ENCODE measurements around the gene NEK9. TPM values are rescaled to one million over a fixed set of nuclear protein-coding genes. Genes with fewer than 3 reads are reported as not detected.

The NEK9 gene
- total RNA-seq, 1 experiment from 2014 or later: 56.5 TPM

GRCh38 chr14:75150150-75150549 is 23.3 kb upstream of the NEK9 start:
- peaks cover 13 to 23% (median 20%) of the 10 kb centered on the region in 3 experiments; a peak in 6 of 7 replicates for H3K36me3 Mint-ChIP-seq (ENCODE audit: insufficient read depth in 1 of 3, low read depth in 3 of 3)
- WGBS (ENCODE audit: extremely low coverage, insufficient read length, low lambda C conversion rate): no CpG with 5 or more reads among the region's 2 CpGs
- no peak for TF ChIP-seq CTCF (conservative IDR thresholded peaks at IDR 0.05)
- peak overlapping the region in 1 of 3 experiments; percentile 25; a peak in 1 of 7 replicates for H3K27ac Mint-ChIP-seq
- H2BK12ac ChIP-seq (ENCODE audit: insufficient read length, low read depth, low read length): no peak overlapping the region
- H3K27ac ChIP-seq (ENCODE audit: insufficient read length, low read depth, low read length): no peak overlapping the region
- H3K9me3 ChIP-seq (ENCODE audit: control insufficient read depth, low read depth, low read length): no peaks in the 10 kb centered on the region
- H2AFZ ChIP-seq (ENCODE audit: low read length): no peak overlapping the region
- no peak overlapping the region for H3K56ac ChIP-seq (ENCODE audit: insufficient read length, low read depth, low read length)
- no peak overlapping the region for H3K4ac ChIP-seq (ENCODE audit: low read depth, low read length)
- peaks cover 18 to 19% of the 10 kb centered on the region in 2 experiments for H3K4me1 Mint-ChIP-seq
- H3K79me2 ChIP-seq (ENCODE audit: insufficient read depth, low read length): no peaks in the 10 kb centered on the region; the same call in 1 of the 2 replicates
- H3K23me2 ChIP-seq (ENCODE audit: insufficient read length, low read depth, low read length, poor library complexity, severe bottlenecking): no peaks in the 10 kb centered on the region
- DNase-seq: no peak
- H3K79me1 ChIP-seq (ENCODE audit: insufficient read depth, low read depth, low read length, poor library complexity, severe bottlenecking): no peaks in the 10 kb centered on the region
- H3K9ac ChIP-seq (ENCODE audit: extremely low read depth, insufficient read length, low read length): no peak overlapping the region
- no peak overlapping the region for H2BK20ac ChIP-seq (ENCODE audit: low read depth, low read length, poor library complexity, severe bottlenecking)
- no peak overlapping the region for H2AK5ac ChIP-seq (ENCODE audit: insufficient read length, low read length)
- H3K27me3 ChIP-seq (ENCODE audit: insufficient read depth, low read length): no peaks in the 10 kb centered on the region
- no peak overlapping the region for H4K91ac ChIP-seq (ENCODE audit: insufficient read length, low read depth, low read length)
- H3K9me3 Mint-ChIP-seq: no peaks in the 10 kb centered on the region
- no peak overlapping the region for H3K4me2 ChIP-seq (ENCODE audit: insufficient read depth, insufficient read length, low read length)
- no peaks in the 10 kb centered on the region for H3K27me3 Mint-ChIP-seq (ENCODE audit: low read depth)
- H3K4me3 Mint-ChIP-seq: no peak overlapping the region
- H2BK5ac ChIP-seq (ENCODE audit: insufficient read length, low read length): no peak overlapping the region
- no peak overlapping the region for H3K18ac ChIP-seq (ENCODE audit: insufficient read length, low read depth, low read length)
- no peak overlapping the region for H3T11ph ChIP-seq (ENCODE audit: low read length)
- H3K4me1 ChIP-seq (ENCODE audit: insufficient read depth, low read length): no peaks in the 10 kb centered on the region; the same call in 1 of the 2 replicates
- H2BK120ac ChIP-seq (ENCODE audit: low read depth, low read length, poor library complexity, severe bottlenecking): no peak overlapping the region
- no peak overlapping the region for H3K23ac ChIP-seq (ENCODE audit: insufficient read length, low read depth, low read length)
- no peak overlapping the region for H4K5ac ChIP-seq (ENCODE audit: insufficient read length, low read depth, low read length)
- no peak overlapping the region for H4K8ac ChIP-seq (replicated peaks; ENCODE audit: insufficient read length, low read depth, low read length)
- no peak overlapping the region for H3K14ac ChIP-seq (ENCODE audit: insufficient read depth, low read length)
- H4K20me1 ChIP-seq (ENCODE audit: control insufficient read depth, insufficient read depth, insufficient read length): no peaks in the 10 kb centered on the region
- no peak overlapping the region for H2BK15ac ChIP-seq (ENCODE audit: low read depth, low read length)
